ENCODE results near the gene PAAF1.
"Not testable (repeated sequence)": the region's sequence is repeated elsewhere in the genome, so short reads cannot be mapped to it uniquely, and the experiment has no call there.

Gene PAAF1

DNA sequence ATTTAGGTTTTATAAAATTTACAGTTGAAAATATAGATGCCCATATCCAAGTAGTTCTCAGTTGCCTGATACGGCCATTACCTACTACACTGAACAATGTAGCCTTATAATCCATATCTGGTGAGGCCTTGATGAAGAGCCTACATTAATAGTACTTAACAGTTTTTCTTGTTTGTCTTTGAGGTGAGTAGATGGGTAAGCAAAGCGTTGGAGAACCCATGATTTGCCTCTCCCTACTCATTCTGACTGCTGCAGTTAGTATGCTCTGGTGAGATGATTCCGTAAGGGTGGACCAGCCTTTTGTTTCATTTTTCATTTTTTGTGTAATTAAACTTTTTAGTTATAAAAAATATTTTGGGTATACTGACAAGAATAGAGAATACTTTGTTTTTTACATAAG, 11.4 kb downstream of the PAAF1 start:
- no peak for DNase-seq

GRCh38 chr11:73889019-73889418, 12.2 kb downstream of the PAAF1 start:
- DNase-seq, result no peak

DNA sequence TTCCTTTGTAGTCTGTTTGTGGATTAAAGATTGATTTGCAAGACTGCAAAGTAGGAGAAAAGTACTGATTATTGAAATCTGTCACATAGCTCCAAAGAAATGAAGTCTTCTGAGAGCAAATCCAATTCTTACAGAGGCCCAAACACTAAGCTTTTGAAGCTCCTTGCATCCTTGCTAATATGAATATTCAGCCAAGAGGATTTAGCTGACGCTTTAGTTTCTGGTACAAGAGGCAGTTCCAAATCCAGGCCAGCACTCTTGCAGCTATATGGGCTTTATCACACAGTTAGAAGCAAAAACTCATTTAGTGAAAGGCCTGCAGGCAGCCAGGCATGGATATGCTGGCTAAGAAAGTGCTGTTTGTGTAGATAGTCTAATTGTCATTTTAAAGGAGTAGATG, 12.7 kb downstream of the PAAF1 start:
- DNase-seq, result no peak

DNA sequence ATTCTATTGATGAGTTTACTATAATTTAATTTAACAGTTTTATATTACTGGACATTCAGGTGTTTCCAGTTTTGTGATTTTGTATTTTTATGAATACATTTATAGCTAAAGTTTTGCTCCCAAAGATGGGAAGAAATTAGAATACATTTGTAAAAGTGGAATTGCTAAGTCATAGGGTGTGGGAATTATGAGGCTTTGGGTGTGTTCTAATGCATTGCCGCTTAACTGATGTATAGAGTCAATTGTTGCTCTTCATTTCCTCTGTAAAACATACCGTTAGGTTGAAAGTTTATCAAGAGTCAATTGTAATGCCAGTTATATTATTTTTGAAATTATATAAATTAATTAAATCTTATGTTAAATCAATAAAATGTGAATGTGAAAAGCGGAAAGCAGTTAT, 16.2 kb downstream of the PAAF1 start:
- DNase-seq, result no peak

- no peak for DNase-seq
Measured at GRCh38 chr11:73894725-73895335, 18.0 kb downstream of the PAAF1 start.

DNA sequence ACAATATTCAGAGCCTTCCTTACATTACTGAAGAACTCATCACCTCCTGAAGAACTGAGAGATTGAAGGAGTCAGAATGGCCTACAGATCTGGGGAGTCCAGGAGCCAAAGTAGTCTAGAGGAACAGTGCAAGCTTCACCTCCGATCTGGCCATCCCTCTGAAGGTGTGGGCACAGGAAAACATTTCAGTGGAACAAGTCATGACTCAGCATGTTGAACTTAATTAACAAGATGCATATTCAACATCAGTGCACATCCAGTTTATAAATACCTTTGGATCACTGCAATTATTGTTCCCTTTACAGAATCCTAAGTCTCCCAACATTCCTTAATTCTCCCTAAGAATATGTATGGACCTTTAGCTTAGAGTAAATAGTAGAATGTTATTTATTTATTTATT, 25.5 kb downstream of the PAAF1 start:
- no peak for DNase-seq

- no peak for DNase-seq
Measured at GRCh38 chr11:73907191-73907590, 30.4 kb downstream of the PAAF1 start.

GRCh38 chr11:73912026-73912425, 35.2 kb downstream of the PAAF1 start:
- DNase-seq, result no peak

DNA sequence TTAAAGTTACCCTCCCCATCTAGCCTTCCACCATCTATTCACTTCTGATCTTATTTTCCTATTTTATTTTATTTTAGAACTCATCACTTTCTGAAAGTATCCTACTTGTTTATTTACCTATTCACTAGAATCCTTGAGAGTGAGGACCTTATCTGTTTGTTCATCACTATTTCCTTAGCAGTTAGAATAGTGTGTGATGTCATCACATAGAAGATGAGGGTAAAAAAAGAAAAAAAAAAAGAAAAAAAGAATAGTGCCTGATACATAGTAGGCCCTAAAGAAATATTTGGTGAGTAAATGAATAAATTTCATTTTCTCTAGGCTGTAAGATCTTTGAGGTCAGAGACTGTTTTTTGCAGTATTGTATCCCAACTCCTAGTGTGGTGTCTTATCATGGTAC, 36.7 kb downstream of the PAAF1 start:
- no peak for DNase-seq

DNA sequence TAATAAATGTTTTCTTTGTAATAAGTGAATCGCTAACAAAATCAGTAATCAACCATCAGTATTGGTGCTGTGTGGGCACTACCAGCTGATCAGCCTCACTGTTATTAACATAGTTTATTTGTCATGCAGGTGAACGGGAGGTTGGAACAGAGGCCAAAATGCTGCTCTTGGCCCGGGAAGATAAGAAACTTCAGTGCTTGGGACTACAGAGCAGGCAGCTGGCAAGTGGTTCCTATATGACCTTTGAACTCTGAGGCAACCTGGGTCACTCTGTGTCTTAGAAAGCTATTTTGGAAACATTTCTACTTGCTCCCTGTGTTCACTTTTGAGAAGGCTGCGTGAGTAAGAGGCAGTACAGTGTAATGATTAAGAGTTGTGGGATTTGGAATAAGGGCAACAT, 37.5 kb downstream of the PAAF1 start:
- no peak for DNase-seq

DNA sequence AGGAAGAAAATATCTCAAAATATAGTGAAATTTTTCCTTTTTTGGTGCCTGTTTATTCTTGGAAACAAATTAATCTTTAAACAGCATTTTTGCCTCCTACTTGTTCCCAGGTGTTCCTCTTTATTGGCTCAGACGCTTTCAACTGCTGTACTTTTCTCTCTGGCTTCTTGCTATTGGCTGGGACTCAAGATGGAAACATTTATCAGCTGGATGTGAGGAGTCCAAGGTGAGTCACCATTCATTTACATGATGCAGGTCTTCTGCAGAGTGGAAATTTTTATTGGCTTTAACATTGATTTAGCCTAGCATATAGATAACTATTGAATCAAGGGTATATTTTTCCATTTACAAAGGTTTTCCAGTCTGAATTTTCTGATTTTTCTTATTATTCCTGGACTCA, 39.6 kb downstream of the PAAF1 start:
- DNase-seq, result no peak

- no peak for DNase-seq
Measured at GRCh38 chr11:73921180-73921579, 44.4 kb downstream of the PAAF1 start.

- no peak for DNase-seq
Measured at GRCh38 chr11:73929388-73929787, 52.6 kb downstream of the PAAF1 start.

DNA sequence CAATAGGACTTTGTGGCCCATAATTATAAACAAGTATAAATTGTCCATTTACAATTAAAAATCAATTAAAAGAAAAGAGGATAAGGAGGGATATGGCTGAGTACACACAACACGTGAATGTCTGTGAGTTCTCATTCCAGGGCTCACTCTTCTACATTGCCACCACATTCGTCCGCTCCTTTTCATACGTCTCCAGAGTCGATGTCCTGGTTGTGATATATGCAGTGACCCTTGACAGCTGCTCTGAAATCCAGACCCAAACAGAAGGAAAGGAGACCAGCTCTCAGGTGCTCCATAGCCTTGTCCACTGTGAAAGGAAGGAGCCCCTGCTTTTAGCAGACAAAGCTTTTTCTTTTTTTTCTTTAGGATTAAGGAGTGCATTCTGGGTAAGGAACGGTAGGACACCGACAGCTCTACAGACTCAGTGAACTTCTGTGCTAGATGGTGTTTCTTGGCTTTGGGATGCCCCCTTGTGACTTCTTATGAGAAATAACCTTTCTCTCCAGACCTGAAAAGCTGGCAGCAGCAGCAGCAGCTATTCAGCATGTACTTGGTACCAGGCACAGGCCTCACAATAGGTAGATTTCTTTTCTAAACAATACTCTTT, 54.3 kb downstream of the PAAF1 start:
- no peak for DNase-seq

GRCh38 chr11:73931951-73932350, 55.2 kb downstream of the PAAF1 start:
- no peak for DNase-seq

DNA sequence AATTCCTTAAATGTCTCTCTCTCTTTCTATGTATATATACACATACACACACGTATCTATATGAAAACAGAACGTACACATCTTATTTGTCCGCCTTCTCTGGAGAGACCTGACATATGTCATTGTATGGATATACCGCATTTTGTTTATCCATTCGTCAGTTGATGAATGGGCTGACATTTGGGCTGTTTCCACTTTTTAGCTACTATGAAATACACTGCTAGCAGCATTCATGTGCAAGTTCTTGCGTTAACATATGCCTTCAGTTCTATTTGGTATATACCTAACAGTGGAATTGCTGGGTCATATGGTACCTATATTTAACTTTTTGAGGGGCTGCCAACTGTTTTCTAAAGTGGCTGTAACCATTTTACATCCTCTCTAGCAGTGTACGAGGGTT, 56.0 kb downstream of the PAAF1 start:
- no peak for DNase-seq

- DNase-seq, result not testable (repeated sequence)
Measured at GRCh38 chr11:73936047-73936446, 59.2 kb downstream of the PAAF1 start.

- no peak for DNase-seq
Measured at GRCh38 chr11:73939096-73939495, 62.3 kb downstream of the PAAF1 start.

- no peak for DNase-seq
Measured at GRCh38 chr11:73940801-73941570, 64.2 kb downstream of the PAAF1 start.

- no peak for DNase-seq
Measured at GRCh38 chr11:73942010-73942409, 65.2 kb downstream of the PAAF1 start.

GRCh38 chr11:73944085-73944484, 67.3 kb downstream of the PAAF1 start:
- DNase-seq, result no peak

- no peak for DNase-seq
Measured at GRCh38 chr11:73944901-73945300, 68.1 kb downstream of the PAAF1 start.

GRCh38 chr11:73945396-73945795, 68.6 kb downstream of the PAAF1 start:
- no peak for DNase-seq

DNA sequence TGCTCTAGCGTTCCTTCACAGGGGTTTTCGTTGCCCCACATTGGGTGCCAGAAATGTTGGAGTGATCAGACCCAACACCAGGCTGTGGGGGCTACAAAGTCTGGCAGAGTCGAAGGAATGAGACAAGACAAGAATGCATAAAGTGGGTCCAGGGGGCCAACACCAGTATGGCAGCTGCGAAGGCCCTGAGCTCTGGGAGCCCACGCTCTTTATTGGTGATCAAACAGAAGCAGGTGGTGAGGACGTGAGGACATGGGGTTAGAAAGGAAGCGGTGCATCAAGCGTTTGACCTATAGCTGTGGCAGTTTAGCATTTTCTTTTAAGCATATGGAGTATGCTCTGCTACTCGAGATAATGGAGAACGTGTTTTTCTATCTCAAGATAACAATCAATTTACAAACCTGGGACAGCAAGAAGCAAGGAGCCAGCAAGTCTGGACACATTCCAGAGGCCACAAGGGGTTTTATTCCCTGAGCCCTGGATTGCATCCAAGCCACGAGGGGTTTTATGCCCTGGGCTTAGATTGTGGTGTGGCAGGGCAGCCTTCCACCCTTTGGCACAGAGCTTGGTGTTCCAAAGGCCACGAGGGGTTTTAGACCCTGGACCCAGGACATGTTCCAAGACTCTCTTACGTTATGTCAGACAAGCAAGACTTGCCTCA, 70.1 kb downstream of the PAAF1 start:
- DNase-seq, result no peak
